DOHH2 (cell line): ENCODE data around the gene RBFOX1.

ENCODE experiments used
- H3F3A ChIP-seq: fragments of 200-600 bp; sonication (generic), shearing (Covaris generic); 2 replicates; pipeline ENCODE4 v1.6.0; 2016; ENCODE audit warnings: antibody characterized with exemption, mild to moderate bottlenecking; ENCODE audit not compliant: control insufficient read depth, insufficient read depth
- H3K27ac ChIP-seq: fragments of 200-600 bp; sonication (generic); 2 replicates; pipeline ENCODE4 v1.5.1; 2014; ENCODE audit warnings: low read depth, mild to moderate bottlenecking, low read length, moderate library complexity
- H3K27me3 ChIP-seq: fragments of 200-600 bp; sonication (generic); 2 replicates; pipeline ENCODE4 v1.6.1; 2014; ENCODE audit warnings: mild to moderate bottlenecking, low read length, mixed read lengths; ENCODE audit not compliant: control insufficient read depth
- H3K36me3 ChIP-seq: fragments of 200-600 bp; sonication (generic); 2 replicates; pipeline ENCODE4 v1.6.1; 2014; ENCODE audit warnings: mild to moderate bottlenecking, low read length, moderate library complexity, mixed read lengths; ENCODE audit not compliant: control insufficient read depth
- H3K4me1 ChIP-seq: fragments of 200-600 bp; sonication (generic); 2 replicates; pipeline ENCODE4 v1.6.1; 2014; ENCODE audit warnings: mild to moderate bottlenecking, low read length, mixed read lengths; ENCODE audit not compliant: control insufficient read depth
- H3K4me2 ChIP-seq: fragments of 200-600 bp; sonication (generic); 2 replicates; pipeline ENCODE4 v1.6.0; 2014; ENCODE audit warnings: mild to moderate bottlenecking, low read length, moderate library complexity
- H3K4me3 ChIP-seq: fragments of 200-600 bp; sonication (generic); 2 replicates; pipeline ENCODE4 v1.5.1; 2014; ENCODE audit warnings: mild to moderate bottlenecking, low read length, mixed read lengths
- H3K79me2 ChIP-seq: fragments of 200-600 bp; sonication (generic); 2 replicates; pipeline ENCODE4 v1.6.1; 2014; ENCODE audit warnings: mild to moderate bottlenecking, low read length, mixed read lengths; ENCODE audit not compliant: control insufficient read depth
- H3K9me2 ChIP-seq: fragments of 200-600 bp; sonication (generic); replicated peaks from 2 replicates; pipeline ENCODE4 v1.6.1; 2014; ENCODE audit warnings: mild to moderate bottlenecking, low read length, mixed read lengths; ENCODE audit not compliant: control insufficient read depth
- H3K9me3 ChIP-seq: fragments of 200-600 bp; sonication (generic); 2 replicates; pipeline ENCODE4 v1.6.1; 2014; ENCODE audit warnings: antibody characterized with exemption, low read length, mixed read lengths; ENCODE audit not compliant: control insufficient read depth, insufficient read depth
- H4K20me1 ChIP-seq: fragments of 200-600 bp; sonication (generic); 2 replicates; pipeline ENCODE4 v1.6.0; 2014; ENCODE audit warnings: low read depth, mild to moderate bottlenecking, antibody characterized with exemption, low read length, moderate library complexity; ENCODE audit not compliant: control insufficient read depth, insufficient read depth
- EZH2phosphoT487 ChIP-seq: fragments of 200-600 bp; sonication (generic); IDR thresholded peaks from 2 replicates; pipeline ENCODE4 v1.6.1; 2017; ENCODE audit warnings: borderline replicate concordance, mild to moderate bottlenecking, antibody characterized with exemption, low read length, moderate library complexity, mixed read lengths
- TF ChIP-seq, protein P1 (sequence below): fragments of 200-600 bp; sonication (generic); IDR thresholded peaks from one replicate; pipeline ENCODE4 v1.5.1; 2014; ENCODE audit warnings: antibody characterized with exemption, mild to moderate bottlenecking, low read depth, low read length; ENCODE audit not compliant: poor library complexity, severe bottlenecking

RBFOX1 gene

GRCh38 chr16:7458144-7458543, 125.5 kb downstream of the RBFOX1 start:
- TF ChIP-seq EZH2phosphoT487, result no peak
- TF ChIP-seq, protein P1, sequence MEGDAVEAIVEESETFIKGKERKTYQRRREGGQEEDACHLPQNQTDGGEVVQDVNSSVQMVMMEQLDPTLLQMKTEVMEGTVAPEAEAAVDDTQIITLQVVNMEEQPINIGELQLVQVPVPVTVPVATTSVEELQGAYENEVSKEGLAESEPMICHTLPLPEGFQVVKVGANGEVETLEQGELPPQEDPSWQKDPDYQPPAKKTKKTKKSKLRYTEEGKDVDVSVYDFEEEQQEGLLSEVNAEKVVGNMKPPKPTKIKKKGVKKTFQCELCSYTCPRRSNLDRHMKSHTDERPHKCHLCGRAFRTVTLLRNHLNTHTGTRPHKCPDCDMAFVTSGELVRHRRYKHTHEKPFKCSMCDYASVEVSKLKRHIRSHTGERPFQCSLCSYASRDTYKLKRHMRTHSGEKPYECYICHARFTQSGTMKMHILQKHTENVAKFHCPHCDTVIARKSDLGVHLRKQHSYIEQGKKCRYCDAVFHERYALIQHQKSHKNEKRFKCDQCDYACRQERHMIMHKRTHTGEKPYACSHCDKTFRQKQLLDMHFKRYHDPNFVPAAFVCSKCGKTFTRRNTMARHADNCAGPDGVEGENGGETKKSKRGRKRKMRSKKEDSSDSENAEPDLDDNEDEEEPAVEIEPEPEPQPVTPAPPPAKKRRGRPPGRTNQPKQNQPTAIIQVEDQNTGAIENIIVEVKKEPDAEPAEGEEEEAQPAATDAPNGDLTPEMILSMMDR, result no peak
- Histone ChIP-seq H3K4me2 (no peak overlapping the region), H3F3A (no peaks in the 10 kb centered on the region), H3K36me3 (no peaks in the 10 kb centered on the region), H3K79me2 (no peaks in the 10 kb centered on the region), H3K4me1 (no peaks in the 10 kb centered on the region), H3K27ac (no peak overlapping the region), H3K9me2 (no peaks in the 10 kb centered on the region), H3K4me3 (no peak overlapping the region), H4K20me1 (no peaks in the 10 kb centered on the region), H3K9me3 (no peaks in the 10 kb centered on the region), H3K27me3 (no peaks in the 10 kb centered on the region)

- Histone ChIP-seq H3K36me3 (no peaks in the 10 kb centered on the region), H3K27ac (no peak overlapping the region), H3K4me1 (no peaks in the 10 kb centered on the region), H3F3A (no peaks in the 10 kb centered on the region), H4K20me1 (no peaks in the 10 kb centered on the region), H3K4me2 (no peak overlapping the region), H3K27me3 (no peaks in the 10 kb centered on the region), H3K79me2 (no peaks in the 10 kb centered on the region), H3K4me3 (no peak overlapping the region), H3K9me2 (no peaks in the 10 kb centered on the region), H3K9me3 (peaks cover under 1% of the 10 kb centered on the region; the same call in 1 of the 2 replicates)
- TF ChIP-seq EZH2phosphoT487, result no peak
- TF ChIP-seq, protein P1, result no peak
Observed at GRCh38 chr16:7470344-7470743, 137.7 kb downstream of the RBFOX1 start.

GRCh38 chr16:7471268-7471667, 138.6 kb downstream of the RBFOX1 start:
- H3K4me1 ChIP-seq, result no peaks in the 10 kb centered on the region
- TF ChIP-seq, protein P1, result no peak
- no peak for TF ChIP-seq EZH2phosphoT487
- H3K79me2 ChIP-seq, result no peaks in the 10 kb centered on the region
- no peaks in the 10 kb centered on the region for H3K9me3 ChIP-seq
- no peaks in the 10 kb centered on the region for H3K36me3 ChIP-seq
- H3K27ac ChIP-seq, result no peak overlapping the region
- no peaks in the 10 kb centered on the region for H3K9me2 ChIP-seq
- H3K4me2 ChIP-seq, result no peak overlapping the region
- H3K27me3 ChIP-seq, result no peaks in the 10 kb centered on the region
- H3K4me3 ChIP-seq, result no peak overlapping the region
- H3F3A ChIP-seq, result no peaks in the 10 kb centered on the region
- no peaks in the 10 kb centered on the region for H4K20me1 ChIP-seq

- Histone ChIP-seq H3K4me1 (no peaks in the 10 kb centered on the region), H3K79me2 (no peaks in the 10 kb centered on the region), H3K4me2 (no peak overlapping the region), H3K27ac (no peak overlapping the region), H4K20me1 (no peaks in the 10 kb centered on the region), H3K9me3 (no peaks in the 10 kb centered on the region), H3K4me3 (no peak overlapping the region), H3K36me3 (no peaks in the 10 kb centered on the region), H3K9me2 (no peaks in the 10 kb centered on the region), H3K27me3 (no peaks in the 10 kb centered on the region), H3F3A (no peaks in the 10 kb centered on the region)
- TF ChIP-seq, protein P1, result no peak
- no peak for TF ChIP-seq EZH2phosphoT487
Observed at GRCh38 chr16:7482032-7482431, 149.4 kb downstream of the RBFOX1 start.
